HG03139 (cell line): ENCODE measurements around the gene DOP1A.

Experiments used
- ATAC-seq: cut with Tn5 transposase; IDR thresholded peaks from one replicate; pipeline ENCODE4 v1.9.1; 2021; ENCODE audit not compliant: unreplicated experiment

Gene DOP1A

GRCh38 chr6:83071023-83071422, 3.6 kb downstream of the DOP1A start:
- peak; percentile 31 for ATAC-seq

DNA sequence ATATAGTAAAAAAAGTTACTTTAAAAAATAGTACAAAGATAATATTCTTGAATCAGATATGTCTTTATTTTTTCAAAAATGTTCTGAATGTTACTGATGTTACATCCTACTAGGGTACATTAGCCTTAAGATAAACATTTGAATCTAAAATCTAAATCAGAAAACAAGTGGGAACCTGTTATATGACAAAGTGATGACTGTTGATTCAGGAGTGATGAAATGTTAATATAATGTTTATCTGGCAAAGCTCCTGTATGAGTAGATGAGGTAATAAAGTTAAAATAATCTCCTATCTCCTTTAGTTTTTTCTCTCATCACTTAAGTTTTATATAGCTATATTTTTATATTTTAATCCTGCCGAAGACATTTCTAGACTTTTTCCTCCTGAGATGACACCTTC, 4.2 kb downstream of the DOP1A start:
- ATAC-seq: no peak

DNA sequence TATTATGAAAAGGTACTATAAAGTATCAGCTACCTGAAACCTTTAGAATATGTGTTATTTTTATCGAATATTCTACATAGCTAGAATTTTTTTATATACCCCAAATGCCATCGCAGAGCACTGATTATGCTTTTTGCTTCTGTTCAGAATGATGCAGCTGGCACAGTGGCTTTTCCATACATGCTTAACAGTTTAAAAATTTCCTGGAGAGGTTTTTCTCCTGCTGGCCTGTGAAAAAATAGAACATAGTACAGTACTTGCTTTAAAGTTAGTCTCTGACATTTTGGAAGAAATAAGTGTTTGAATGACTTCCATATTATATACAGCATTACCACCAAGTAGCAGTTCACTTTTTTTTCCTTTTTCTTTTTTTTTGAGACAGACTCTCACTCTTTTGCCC, 5.3 kb downstream of the DOP1A start:
- ATAC-seq: no peak

DNA sequence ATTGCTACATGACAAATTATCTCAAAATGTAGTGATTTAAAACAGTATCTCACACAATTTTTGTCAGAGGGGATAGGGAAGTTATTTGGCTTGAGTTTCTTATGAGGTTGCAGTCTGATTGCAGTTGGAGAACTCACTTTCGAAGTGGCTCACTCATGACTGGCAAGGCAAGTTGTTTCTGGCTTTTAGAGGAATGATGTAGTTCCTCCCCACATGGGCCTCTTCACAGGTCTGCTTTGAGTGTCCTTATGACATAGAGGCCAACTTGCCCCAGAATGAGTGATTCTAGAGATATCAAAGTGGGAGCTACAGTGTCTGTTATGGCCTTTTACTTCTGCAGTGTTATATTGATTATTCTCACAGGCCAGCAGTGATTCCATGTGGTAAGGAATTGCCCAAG, 6.1 kb downstream of the DOP1A start:
- ATAC-seq: no peak

DNA sequence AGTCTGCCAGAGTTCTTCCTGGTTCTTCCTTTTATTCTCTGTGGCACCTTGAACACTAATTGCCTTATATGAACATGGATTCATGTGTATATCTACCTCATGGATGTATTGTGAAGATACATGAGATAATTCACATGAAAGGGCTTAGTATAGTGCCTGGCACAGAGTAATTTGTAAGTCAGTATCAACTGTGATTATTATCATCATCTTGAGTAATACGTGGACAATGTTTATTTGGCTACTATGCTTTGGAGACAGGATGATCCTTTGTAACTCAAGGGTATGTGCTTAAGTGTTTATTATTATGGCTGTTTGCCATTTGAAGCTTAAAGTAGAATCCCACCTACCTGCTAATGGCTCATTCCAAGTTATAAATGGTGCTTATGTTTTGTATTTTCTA, 16.0 kb downstream of the DOP1A start:
- ATAC-seq: no peak

DNA sequence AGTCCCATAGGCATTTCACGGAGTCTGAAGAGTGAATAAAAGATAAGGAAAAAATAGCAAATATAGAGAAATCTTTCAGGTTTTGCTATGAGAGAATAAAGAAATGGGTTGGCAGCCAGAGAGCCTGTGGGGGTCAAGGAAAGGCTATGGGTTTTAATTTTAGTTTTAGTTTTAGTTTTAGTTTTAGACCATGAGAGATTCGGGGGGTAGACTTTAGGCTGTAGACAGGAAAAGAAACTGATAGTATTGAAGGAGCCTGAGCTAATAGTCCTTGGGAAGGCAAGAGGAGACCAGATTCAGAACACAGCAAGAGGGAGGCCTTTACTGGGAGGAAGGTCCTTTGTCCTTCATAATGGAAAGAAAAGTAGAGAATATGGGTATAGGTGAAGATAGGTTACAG, 19.3 kb downstream of the DOP1A start:
- ATAC-seq: peak; percentile 97

DNA sequence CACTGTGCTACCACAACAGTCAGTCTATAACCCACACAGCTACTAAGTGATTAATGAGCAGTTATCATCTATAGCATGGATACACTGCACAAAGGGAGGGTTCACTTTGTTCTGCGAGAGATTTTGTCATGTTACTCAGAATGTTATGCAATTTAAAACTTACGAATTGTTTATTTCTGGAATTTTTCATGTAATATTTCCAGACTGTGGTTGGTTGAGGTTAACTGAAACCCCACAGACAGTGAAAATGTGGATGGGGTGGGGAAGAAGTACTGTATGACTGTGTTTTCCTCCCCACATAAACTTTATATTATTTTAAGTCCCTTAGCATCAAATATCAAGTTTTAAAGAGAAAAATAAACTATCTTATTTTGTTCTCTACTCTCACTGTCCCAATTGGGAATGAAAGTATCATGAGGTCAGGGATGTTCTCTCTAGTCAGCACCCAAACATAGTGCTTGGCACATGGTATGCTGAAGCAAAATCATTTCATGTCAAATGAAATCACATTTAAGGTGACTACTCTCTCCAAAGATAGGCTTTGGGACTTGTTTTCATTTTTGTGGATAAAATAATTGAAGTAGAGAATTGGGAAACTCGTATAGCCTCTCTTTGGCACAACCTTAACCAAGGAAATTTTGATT, 25.4 kb downstream of the DOP1A start:
- ATAC-seq: no peak

GRCh38 chr6:83096791-83097190, 29.3 kb downstream of the DOP1A start:
- ATAC-seq: no peak

DNA sequence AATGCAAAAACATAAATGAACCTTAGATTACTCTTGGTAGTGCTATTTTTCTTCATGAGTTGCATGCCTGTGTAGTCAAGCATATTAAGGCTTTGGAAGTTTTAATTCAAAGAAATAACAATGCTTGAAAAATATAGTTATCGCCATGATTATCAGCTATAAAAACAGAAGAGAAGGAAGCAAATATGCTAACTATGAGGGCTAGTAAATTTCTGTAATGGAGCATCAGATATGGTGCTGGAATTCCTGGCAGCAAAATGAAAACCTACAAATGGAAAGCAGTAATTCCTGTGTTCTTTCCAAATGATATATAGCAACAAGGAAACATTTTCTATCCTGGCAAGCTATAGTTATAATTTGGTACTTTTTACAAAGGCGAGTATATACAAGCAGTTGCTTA, 29.7 kb downstream of the DOP1A start:
- ATAC-seq: no peak

DNA sequence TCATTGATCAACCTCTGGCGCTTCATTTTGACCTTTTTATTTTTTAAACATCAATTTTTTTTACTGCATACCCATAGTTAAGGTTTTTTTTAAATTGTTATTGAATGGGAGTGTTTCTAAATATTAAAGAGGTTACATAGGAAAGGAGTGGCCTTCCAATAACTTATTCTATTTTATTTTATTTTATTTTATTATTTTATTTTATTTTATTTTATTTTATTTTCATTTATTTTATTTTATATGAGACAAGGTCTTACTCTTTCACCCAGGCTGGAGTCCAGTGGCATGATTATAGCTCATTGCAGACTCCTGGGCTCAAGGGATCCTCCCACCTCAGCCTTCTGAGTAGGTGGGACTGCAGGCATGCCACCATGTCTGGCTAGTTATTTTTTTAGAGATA, 30.2 kb downstream of the DOP1A start:
- ATAC-seq: no peak

DNA sequence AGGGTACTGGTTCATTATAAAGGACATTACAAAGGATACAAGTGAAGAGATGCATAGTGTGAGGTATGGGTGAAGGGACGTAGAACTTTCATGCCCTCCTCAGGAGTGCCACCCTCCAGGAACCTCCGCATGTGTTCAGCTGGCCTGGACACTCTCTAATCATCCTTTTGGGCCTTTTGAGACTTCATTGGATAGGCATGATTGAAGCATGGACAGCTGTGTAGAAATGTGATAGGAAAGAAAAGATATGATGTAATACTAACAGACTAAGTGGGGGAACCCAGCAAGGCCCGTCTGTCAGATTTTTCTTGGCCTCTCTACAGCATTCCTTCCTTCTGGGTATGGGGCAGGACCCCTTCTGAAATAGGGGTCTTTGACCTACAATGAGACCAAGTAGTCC, 31.1 kb downstream of the DOP1A start:
- ATAC-seq: no peak

- ATAC-seq: no peak
These were observed 40.9 kb downstream of the DOP1A start for GRCh38 chr6:83108378-83108777.

DNA sequence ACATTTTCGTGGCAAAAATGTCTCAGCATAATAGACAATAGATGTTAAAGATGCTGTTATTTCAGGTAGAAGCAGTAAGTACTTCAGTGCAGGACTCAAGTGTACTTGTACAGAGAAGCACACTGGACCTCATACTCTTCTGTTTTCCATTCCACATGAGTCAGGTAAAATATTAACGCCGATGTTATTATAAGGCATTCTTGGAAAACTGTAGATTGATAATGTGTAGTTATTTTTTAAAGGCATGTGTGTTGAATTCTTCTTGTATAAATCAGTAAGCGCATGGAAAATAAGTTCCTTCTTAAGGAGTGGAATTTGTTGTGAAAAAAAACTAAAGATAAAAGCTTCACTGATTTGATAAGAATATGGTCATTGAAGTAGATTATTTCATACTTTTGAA, 45.8 kb downstream of the DOP1A start:
- ATAC-seq: no peak

DNA sequence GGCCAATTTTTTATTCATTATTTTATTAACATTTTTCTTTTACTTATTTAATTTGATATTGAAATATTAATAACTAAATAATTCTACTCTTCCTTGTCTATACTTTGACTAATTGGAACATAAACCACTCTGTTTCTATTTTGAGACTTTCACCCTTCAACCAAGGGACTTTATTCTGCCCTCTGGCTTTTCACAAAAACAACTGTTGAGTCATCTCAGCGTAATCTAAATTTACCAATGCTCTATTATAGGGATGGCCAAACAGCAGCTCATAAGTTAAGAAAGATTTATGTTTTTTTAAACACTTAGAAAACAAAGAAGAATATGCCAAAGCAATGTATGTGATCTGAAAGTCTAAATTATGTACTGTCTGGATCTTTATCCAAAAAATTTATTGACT, 46.7 kb downstream of the DOP1A start:
- ATAC-seq: no peak

GRCh38 chr6:83117802-83118201, 50.3 kb downstream of the DOP1A start:
- ATAC-seq: no peak

GRCh38 chr6:83119742-83120300, 52.4 kb downstream of the DOP1A start:
- no peak for ATAC-seq

DNA sequence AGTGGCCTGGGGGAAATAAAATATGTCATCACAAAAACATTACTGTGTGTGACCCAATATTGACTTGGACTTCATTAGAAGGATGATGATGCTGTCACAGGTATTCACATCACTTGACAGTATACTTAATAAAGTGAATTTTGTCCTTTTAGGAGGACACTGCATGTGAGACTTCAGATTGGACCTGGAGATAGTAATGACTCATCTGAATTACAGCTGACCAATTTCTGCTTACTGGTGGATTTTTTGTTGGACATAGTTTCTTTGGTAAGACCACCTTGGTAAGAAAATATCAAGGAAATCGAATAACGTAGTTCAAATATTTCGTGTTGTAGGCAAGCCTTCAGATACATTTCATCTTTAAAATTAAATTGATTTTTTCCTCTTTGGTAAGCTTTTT, 57.1 kb downstream of the DOP1A start:
- no peak for ATAC-seq

- ATAC-seq: no peak
These were observed 58.0 kb downstream of the DOP1A start for GRCh38 chr6:83125425-83125824.

- ATAC-seq: no peak
These were observed 58.8 kb downstream of the DOP1A start for GRCh38 chr6:83126223-83126622.

- no peak for ATAC-seq
These were observed 59.3 kb downstream of the DOP1A start for GRCh38 chr6:83126807-83127206.

GRCh38 chr6:83127258-83127657, 59.8 kb downstream of the DOP1A start:
- ATAC-seq: no peak

DNA sequence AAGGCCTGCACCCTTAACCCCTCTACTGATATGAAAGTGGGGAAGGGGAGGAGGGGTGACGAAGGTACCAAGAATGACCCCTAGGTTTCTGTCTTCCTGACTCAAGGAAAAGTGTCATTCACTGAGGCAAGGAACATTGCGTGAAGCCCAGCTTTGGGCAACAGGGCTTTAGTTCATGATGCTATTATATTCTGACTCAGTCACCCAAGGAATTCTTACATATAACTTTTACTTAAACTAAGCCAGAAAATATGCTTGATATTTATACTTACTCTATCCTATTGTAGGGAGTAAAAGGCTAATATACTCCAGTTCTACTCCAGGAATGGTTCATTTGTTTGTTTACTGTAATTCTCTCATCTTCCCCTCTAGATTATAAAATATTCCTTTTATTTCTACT, 60.5 kb downstream of the DOP1A start:
- ATAC-seq: no peak

DNA sequence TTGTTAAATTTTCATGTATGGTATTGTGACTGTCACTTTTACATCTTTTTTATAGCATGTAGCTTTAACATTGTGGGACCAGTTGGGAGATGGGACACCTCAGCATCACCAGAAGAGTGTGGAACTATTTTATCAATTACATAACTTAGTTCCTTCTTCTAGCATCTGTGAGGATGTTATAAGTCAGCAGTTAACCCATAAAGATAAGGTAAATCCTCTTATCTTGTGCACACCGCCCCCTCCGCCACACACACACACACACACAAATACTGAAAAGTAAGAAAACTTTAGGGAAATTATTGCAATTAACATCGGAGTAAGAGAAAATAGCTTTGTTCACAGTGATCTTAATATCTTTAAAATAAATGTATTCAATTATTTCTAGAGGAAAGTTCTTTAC, 64.7 kb downstream of the DOP1A start:
- no peak for ATAC-seq
